C4-2B (cell line): ENCODE results near the gene SIGLEC1.

Experiments
- H3K27ac ChIP-seq: fragments of 450-650 bp; 2 replicates; pipeline ENCODE4 v1.5.1; 2017
- CTCF ChIP-seq: fragments of 450-650 bp; conservative IDR thresholded peaks from 2 replicates; pipeline ENCODE4 v1.5.1; 2017; ENCODE audit warnings: mild to moderate bottlenecking
- ZFX ChIP-seq: fragments of 450-650 bp; IDR thresholded peaks from 2 replicates; pipeline ENCODE4 v1.6.1; 2017

SIGLEC1 gene

GRCh38 chr20:3697588-3698305, 14.7 kb downstream of the SIGLEC1 start:
- H3K27ac ChIP-seq = no peak overlapping the region
- no peak for TF ChIP-seq ZFX
- TF ChIP-seq CTCF = no peak

- no peak overlapping the region for H3K27ac ChIP-seq
- TF ChIP-seq ZFX (no peak), CTCF (no peak)
Measured at GRCh38 chr20:3696745-3697587, 15.4 kb downstream of the SIGLEC1 start.

- TF ChIP-seq CTCF (no peak; the same call in 1 of the 2 replicates), ZFX (no peak)
- H3K27ac ChIP-seq = no peak overlapping the region
Measured at GRCh38 chr20:3696200-3696599, 16.2 kb downstream of the SIGLEC1 start.

GRCh38 chr20:3694864-3695263, 17.5 kb downstream of the SIGLEC1 start:
- no peak for TF ChIP-seq ZFX
- TF ChIP-seq CTCF = no peak
- no peak overlapping the region for H3K27ac ChIP-seq

- TF ChIP-seq CTCF (no peak), ZFX (no peak)
- H3K27ac ChIP-seq = no peak overlapping the region
Measured at GRCh38 chr20:3693376-3693775, 19.0 kb downstream of the SIGLEC1 start.

GRCh38 chr20:3692706-3693294, 19.6 kb downstream of the SIGLEC1 start:
- no peak for TF ChIP-seq ZFX
- no peak for TF ChIP-seq CTCF
- no peak overlapping the region for H3K27ac ChIP-seq

- no peak for TF ChIP-seq CTCF
- TF ChIP-seq ZFX = no peak
- H3K27ac ChIP-seq = no peak overlapping the region
Measured at GRCh38 chr20:3691897-3692296, 20.5 kb downstream of the SIGLEC1 start.
